Measurements from ENCODE around the gene IQGAP2.

The IQGAP2 gene

GRCh38 chr5:76384189-76384588, 18.9 kb upstream of the IQGAP2 start:
- no peak for DNase-seq

DNA sequence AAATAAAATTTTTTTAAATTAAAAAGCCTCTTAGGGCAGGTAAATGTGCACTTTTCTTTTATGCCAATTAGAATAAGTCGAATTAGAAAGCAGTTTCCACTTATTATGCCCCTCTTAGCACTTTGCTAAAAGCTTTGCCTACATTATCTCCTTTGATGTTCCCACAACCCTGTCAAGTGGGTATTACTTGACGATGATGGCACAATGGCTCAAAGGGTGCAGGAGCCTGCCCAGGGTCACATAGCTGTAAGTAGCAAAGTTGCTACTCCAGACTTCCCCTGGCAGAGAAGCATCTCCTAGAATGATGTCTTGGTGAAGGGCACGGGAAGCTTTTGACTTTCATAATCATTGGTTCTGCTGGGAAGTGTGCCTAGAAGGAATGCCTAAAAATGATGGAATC, 18.4 kb upstream of the IQGAP2 start:
- no peak for DNase-seq

DNA sequence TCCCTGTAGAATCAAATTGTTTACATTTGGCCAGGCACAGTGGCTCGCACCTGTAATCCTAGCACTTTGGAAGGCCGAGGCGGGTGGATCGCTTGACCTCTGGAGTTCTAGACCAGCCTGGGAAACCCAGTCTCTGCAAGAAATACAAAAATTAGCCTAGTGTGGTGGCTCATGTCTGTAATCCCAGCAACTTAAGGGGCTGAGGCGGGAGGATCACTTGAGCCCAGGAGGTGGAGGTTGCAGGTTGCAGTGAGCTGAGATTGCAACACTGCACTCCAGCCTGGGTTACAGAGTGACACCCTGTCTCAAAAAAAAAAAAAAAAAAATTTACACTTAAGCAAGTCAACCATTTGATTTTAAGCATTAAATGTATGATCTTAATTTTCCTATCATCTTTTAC, 17.5 kb upstream of the IQGAP2 start:
- no peak for DNase-seq

DNA sequence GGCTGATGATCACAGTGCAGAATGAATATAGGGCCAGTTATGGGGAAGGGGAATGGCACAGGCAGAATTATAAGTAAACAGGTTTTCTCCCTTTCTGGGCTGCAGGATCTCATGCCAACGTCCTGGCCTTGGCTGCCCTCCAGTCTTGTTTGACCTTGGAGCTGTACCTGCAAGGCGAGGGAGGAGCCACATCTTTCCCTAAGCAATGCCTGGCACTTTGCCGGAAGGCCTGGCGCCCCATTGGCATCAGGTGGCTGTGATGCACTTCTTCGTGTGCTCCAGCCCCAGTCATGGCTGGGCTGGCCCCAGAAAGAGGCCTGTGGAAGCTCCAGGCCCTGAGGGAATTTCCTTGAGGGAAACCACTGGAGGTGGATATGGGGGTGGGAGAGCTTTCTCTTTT, 16.7 kb upstream of the IQGAP2 start:
- no peak for DNase-seq

DNA sequence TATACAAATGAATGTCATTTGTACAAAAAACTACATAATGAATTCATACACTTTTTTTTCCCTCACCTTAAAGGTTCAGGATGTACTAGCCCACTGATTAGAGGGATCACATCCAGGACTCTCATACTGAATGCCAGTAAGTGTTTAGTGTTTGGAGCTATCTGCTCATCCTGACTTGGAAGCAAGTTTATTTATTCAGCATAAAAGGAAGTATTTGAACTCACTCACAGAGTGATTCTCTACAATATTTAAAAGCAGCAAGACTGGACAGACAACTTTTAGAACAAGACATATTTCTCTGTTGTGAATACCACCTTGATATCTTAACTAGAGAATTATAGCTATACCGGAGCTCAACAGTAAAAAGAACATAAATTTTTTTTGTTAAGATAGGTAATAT, 14.8 kb upstream of the IQGAP2 start:
- no peak for DNase-seq

DNA sequence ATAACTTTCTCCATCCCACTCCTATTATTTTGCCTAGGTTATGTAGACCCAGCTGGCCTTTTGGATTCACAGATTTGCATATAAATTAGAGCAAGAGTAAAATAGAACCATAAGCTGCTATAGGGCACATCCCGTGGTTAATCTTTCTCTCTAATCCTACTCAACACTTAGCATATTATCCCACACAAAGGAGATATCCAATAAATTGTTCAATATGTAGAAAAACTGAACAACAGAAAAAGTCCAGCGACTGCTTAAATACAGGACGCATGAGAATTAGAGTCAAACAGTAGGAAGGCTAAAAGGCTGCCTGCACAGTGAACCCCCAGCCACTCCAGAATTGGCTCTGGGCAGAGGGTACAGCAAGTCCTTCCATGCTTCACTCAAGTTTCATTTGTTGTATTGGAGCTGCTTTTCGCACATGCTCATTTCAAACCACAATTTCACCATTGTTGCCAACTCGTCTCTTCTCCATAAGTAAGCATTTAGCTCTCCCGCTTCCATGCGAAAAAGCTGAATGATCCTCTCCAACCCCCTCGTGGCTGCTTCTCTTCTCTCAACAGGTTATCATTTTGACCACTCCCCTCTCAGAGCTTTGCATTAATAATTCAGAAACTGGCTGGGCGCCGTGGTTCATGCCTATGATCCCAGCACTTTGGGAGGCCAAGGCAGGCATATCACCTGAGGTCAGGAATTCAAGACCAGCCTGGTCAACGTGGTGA, 14.1 kb upstream of the IQGAP2 start:
- DNase-seq, result no peak

DNA sequence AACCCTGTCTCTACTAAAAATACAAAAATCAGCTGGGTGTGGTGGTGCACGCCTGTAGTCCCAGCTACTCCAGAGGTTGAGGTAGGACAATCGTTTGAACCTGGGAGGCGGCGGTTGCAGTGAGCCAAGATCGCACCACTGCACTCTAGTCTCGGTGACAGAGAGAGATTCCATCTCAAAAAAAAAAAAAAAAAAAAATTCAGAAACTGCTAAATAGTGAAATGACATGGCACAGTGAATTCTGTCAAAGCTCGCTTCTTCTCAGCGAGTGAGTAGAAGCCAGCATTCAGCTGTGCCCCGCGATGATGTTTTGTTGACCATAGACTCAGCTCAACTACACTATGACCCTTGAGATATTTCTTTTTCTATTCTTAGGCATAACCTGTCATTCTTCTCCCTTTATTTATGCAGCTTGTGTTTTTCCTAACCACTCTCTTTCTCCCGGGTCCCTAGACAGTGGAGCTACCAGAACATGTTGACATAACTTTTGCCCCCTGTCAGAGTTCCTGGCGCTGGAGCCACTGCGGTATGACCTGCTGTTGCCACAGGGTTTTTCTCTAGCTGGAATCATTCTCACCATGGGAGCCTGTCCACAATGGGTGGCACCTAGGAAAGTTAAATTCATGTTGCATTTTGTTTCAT, 13.5 kb upstream of the IQGAP2 start:
- no peak for DNase-seq

GRCh38 chr5:76391014-76391413, 12.1 kb upstream of the IQGAP2 start:
- no peak for DNase-seq

DNA sequence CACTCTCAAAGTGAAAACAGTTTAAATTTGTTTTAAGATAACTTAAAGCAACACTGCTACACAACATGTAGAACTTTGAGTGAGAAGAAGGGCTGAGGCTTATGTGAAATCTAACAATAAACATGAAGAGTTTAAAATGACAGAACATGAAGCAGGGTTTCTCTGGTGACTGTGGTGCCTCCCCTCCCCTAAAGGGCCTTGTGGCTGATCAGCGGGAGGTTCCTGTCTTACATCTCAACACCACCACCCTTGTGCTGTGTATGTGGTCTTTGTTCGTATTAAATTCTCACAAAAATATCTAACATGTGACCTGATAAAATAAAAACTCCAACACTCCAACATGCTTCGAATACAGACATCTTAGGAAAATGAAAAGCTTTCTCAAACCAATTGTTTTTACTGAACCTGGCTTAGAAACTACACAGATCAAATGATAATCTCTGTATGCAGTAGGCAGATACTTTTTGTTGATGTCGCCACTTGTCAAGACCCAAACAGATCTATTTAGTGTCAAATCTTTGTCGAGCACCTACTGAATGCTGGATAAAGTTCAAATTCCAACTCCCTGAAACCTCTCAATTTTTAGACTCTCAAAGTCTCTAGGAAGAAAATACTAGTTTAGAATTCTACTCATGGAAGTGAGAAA, 9.9 kb upstream of the IQGAP2 start:
- no peak for DNase-seq

DNA sequence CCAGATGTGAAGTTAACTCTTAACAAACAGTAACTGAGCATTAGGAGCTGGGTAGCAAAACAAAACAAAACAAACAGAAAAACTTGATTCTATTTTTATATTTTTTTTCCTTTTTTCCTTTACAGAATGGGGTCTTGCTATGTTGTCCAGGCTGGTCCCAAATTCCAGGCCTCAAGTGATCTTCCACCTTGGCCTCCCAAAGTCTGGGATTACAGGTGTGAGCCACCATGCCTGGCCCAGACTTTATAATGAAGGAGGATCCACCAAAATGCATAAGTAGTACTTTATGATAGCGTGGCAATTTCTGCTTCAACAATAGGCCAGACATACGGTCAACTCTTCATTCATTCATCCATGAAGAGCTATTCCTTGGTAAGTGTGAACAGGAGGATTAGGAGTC, 5.9 kb upstream of the IQGAP2 start:
- DNase-seq, result no peak

- DNase-seq, result no peak
Measured at GRCh38 chr5:76399268-76399667, 3.8 kb upstream of the IQGAP2 start.

DNA sequence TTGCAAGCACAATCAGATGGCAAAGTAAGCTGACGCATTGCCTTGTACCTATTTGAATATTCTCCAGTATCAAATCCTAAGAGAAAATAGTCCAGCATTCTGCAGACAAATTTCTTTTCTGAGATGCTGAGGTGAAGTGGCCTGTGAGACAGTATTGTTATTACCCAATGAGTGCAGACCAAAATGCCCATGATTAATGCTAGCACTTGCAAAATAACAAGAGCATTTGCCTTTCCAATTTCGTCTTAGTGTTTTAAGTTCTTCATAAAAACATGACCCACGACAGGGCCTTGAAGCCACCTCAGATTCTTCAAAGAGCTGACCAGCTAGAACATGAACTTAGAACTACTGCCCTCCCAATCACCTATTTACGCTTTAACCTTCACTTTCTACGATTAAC, 2.6 kb upstream of the IQGAP2 start:
- DNase-seq, result no peak

GRCh38 chr5:76401801-76402250, 1.3 kb upstream of the IQGAP2 start:
- DNase-seq, result peak; percentile 11

GRCh38 chr5:76402251-76402885, 717 bp upstream of the IQGAP2 start:
- DNase-seq, result peak; percentile 76

DNA sequence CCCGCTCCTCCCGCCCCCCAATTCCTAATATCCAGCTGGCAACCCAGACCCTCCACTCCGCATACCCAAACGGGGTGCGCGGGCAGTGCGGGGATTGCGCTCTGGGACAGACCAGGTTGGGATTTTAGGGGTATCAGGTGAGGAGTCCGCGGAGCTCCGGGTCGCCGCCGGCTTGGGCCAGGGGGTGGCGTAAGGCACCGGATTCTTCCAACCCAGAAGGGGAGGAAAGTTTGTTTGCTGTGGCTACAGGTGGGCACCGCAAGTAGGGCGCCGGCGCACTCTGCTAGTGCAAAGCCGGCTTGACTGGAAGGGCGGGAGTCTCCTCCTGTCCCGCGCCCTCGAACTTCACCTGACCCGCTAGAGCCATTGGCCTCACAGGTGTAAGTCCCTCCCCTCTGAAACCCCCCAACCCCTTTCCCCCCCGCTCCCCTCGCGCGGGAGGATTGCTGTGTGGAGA, 709 bp downstream of the IQGAP2 start:
- peak; percentile 60 for DNase-seq

- peak; percentile 63 for DNase-seq
Measured at GRCh38 chr5:76404223-76405211, 1.4 kb downstream of the IQGAP2 start.

- DNase-seq, result no peak
Measured at GRCh38 chr5:76406014-76406413, 2.9 kb downstream of the IQGAP2 start.

DNA sequence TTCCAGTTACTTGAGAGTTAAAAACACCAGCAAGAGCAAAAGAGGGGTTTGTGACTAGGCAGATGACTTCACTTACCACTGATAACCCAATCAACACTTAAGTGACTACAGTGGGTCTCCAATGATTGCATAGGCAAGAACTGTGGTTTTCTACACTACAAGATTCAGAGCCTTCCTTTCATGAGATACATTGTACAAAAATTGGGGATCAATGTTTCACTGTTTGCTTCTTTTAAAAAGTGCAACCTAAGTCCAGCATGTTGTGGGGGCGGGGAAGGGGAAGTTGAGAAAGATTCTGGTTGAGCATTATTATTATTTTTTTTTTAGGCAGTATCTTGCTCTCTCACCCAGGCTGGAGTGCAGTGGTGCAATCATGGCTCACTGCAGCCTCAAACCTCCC, 3.6 kb downstream of the IQGAP2 start:
- DNase-seq, result no peak

- no peak for DNase-seq
Measured at GRCh38 chr5:76408104-76408654, 5.1 kb downstream of the IQGAP2 start.

DNA sequence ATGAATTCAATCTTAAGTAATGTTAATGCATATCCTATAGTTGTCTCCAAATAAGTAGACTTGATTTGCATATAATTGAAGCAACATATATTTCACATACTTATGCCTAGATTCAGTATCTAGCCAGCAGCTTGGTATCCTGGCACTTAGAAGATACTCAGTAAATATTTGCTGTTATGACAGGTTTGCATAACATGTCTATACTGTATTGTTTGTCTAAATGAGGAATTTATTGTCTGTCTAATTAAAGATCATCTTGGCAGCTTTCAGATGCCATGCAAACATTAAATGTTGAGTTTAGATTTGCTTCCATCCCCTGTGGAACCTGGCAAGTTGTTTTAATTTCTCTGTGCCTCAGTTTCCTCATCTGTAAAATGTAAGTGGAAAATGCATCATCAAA, 9.4 kb downstream of the IQGAP2 start:
- DNase-seq, result no peak

DNA sequence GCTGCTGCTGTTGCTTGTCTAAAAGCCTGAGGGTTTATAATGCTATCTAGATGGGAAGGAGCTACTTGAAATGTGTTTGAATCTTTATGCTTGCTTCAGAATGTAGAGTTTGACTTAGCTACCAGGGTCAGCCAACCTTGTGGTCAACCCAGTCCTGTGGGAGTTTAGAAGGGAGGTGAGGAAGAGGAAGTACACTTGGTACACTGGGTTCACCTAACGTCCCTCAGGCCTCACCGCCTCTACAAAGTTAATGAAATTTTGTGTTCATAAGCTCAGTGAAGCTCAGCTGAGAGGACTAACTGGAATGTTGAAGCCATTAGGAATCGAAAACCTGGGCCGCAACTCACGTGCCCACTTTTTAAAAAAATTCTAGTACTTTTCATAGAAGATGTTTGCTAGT, 10.7 kb downstream of the IQGAP2 start:
- no peak for DNase-seq

GRCh38 chr5:76414788-76415187, 11.7 kb downstream of the IQGAP2 start:
- DNase-seq, result no peak
